Stimulated activated CD8-positive, alpha-beta memory T cell treated with anti-CD3 and anti-CD28 coated beads, Interleukin-15, amount 100 ng/mL, for 24 hours (primary cell): ENCODE results near the gene MYH9.

Experiments used
- DNase-seq: peaks from one replicate; pipeline ENCODE4 v3.0.0-alpha.2; 2020; ENCODE audit warnings: low read depth

The MYH9 gene

DNA sequence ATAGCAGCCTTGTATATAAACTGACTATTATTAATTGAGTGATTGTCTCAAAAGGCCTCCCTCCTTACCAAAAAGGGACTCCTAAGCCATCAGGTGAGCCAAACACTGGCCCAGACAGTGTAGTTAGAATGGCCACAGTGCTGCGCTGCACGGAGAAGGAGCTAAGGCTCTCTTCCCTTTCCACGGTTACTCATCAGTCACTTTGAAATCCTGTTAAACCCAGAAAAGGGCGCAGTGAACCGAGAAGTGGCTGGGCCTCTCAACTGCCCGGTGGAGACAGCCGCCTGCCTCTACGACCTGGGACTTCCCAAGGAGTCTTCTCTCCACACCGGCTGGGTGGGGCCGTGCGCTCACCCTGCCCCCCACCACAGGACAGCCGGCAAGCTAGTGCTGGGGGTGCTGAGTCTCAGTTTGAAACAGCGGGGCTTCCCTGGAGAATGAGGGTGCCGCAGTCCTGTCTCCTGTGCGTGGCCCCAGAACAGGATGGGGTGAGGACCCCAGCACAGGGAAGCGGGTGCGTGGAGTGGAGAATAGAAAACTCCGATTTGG lies 1.3 kb downstream of the MYH9 start:
- no peak for DNase-seq

DNA sequence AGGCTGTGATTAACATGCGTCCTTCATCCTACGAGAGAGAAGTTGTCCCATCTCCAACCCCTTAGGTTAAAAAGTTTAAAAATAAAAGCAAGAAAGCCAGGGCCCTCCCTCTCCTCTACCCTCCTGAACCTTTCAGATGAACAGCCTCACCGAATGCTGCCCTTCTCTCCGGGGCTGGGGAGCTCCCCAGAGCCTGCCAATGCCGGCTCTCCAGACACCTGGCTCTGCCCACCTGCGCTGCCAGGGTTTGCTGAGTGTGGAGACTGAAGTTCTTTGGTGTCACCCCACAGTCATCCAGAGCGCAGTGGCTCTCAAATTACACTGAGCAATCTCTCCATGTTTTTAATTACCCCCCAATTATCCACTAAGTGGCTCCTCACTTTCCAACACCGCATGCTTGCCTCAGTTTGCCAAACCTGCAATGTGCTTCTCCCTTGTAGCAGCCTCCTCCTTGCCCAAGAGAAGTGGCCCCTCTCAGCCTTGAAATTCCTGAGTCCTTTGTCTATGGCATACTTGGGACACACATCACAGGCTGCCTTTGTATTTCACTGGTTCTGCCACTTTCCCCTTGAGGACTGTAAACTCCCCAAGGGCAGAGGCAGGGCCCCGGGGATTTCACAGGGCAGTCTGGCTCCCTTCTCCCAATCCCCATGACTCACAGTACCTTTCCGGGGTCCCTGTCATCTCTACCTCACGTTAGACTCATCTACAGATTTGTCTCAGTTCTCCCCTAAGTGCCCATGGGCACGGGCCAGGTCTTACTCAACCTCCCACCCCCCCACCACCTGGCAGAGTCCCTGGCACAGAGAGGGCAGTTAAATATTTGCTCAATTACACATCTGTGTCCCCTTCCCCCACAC lies 2.0 kb downstream of the MYH9 start:
- DNase-seq: no peak

GRCh38 chr22:36384766-36385481 lies 2.8 kb downstream of the MYH9 start:
- no peak for DNase-seq

GRCh38 chr22:36383110-36383581 lies 4.6 kb downstream of the MYH9 start:
- no peak for DNase-seq

DNA sequence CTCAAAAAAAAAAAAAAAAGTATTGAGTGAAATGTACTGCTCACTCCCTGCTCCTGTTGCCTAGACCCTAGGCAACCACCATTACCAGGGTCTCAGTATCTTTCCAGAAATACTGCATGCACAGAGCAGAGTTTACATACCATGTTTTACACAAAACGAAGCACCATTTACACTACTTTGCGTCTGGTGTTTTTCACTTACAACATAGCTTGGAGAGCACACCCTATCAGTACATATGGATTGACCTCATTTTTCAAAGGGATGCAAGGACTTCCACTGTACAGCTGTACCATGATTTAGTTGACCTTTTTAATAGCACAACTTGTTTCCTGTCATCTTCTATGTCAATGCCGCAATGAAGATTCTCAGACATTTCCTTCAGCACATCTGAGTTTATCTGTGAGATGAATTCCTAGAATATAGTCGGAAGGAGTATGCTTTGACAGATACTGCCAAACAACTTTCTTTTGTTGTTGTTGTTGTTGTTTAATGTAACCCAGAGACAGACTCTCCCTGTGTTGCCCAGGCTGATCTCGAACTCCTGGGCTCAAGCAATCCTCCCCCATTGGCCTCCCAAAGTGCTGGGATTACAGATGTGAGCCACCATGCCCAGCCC lies 6.1 kb downstream of the MYH9 start:
- DNase-seq: no peak

DNA sequence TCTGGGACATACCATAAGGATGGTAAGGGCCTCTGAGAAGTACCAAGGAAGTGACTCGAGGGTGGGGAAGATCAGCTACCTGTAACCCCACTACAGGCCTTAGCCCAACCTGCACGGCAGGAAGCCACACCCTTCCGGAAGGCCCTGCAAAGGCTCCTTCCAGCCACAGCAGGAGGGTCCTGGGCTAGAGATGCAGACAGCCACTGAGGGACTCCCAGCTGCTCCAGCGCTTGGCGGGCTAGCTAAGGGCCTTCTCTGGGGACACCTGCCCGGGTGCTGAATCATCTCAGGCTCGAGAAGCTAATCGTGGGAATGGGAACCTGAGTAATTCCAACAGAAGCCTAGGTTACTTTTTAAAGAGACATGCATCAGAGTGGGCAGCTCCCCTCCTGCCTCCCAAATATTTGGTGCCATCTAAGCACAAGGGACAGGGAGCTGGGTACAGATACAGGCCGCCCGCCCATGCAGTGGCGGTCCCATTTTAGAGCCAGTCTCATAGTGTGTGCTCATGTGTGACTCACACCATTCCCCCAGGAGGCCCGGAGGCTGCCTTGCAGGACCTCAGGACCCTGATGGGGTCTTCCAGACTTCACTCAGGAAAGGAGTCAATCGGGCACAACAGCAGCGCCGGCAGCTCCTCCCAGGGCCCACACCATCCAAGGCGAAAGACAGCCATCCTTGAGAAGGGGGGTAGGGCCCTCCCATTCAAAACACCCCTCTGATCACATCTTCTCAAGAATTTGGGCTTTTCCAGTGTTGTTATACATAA lies 8.0 kb downstream of the MYH9 start:
- no peak for DNase-seq

- no peak for DNase-seq
Observed at GRCh38 chr22:36378869-36379217, 8.9 kb downstream of the MYH9 start.

DNA sequence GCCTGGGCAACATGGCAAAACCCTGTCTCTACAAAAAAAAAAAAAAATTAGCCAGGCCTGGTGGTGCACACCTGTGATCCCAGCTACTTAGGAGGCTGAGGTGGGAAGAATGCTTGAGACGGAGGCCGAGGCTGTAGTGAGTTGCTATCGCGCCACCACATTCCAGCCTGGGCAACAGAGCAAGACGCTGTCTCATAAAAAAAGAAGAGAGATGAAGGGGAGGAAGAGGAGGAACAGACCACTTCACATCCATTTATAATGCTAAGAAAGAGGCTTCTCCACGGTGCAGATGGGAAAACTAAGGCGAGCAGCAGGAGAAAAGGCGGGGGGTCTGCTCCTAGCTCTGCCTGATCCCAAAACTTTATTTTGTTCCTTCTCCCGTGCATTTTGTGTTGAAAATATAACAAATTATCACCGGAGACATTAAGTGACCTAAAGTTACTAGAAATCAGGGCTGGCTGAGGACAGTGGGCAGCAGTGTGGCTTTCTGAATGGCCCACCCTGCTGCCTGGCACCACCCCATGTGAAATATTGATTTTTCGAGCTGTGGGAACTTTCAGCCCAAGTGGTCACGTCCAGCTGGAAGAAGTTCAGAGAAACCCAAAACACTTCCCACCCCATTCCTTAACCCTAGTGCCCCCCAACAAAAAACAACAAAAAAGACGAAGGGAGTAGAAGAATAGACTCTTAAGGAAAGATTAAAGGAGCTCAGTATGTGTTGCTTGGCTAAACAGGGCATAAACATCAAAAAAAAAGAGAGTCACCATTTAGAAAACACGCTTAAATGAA lies 9.5 kb downstream of the MYH9 start:
- DNase-seq: no peak

- no peak for DNase-seq
Observed at GRCh38 chr22:36377022-36377631, 10.6 kb downstream of the MYH9 start.

DNA sequence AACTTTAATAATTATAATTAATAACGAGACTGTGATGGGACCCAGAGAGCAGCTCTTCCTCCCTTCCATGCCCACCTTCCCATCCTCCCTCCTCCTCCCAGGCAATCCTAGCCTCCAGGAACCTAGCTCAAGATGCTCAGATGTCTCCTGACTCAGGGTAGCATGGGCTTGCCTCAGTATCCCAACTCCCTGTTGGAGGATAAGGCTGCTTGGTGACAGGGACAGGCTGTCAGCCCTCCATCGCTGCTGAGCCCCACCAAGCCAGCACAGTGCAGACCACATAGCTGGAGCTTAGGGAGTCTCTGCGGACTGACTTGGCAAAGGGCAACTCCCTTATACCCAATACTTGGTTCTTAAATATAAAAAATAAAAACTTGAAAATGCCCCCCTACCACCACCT lies 11.5 kb downstream of the MYH9 start:
- DNase-seq: no peak

- DNase-seq: no peak
Observed at GRCh38 chr22:36375071-36375980, 12.4 kb downstream of the MYH9 start.

DNA sequence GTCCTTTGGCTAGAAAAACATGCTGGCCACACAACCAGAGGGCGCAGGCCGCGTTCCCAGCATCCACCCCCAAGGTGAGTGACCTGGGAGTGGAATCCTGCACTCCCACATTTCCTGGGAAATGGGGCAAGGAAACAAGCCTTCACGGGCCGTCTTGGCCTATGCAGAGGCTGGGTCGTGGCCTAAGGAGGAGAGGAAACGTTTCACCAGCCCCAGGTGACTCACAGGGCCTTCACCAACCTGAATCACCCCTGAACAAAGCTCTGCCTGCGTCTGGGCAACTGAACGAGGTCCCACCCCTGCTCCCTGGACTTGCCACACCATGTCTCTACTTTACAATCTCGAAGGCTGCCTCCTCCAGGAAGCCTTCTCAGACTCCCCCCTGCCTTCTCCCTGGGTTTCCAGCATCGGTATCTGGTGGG lies 13.2 kb downstream of the MYH9 start:
- no peak for DNase-seq

DNA sequence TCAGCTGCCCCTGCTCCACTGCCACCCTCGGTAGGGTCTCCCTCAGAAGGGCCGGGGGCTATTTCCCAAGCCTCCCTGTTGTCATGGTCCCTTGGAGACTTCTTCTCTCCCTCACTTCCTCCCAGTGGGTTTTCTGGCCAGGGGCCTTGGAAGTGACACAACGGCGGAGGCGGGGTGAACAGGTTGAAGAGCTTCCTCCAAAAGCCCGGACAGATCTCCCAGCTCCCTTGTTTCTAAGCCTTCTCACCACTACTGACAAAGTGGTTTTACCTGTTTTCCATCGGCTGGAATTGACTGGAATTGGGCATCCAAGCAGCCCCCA lies 14.5 kb downstream of the MYH9 start:
- DNase-seq: no peak

DNA sequence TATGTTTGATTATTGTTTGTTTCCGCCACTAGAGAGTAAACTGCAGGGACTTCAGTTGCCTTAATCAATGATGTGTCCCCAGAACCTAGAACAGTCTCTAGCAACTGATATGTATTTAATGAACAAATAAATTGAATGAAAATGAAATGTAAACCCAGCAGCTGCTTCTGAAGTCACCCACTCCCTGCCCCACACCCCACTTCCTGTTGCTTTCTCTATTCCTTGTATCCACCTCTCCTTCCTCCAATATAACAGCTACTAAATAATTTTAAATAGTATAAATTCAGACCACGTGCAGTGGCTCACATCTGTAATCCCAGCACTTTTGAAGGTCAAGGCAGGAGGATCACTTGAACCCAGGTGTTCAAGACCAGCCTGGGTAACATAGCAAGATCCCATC lies 15.8 kb downstream of the MYH9 start:
- no peak for DNase-seq

DNA sequence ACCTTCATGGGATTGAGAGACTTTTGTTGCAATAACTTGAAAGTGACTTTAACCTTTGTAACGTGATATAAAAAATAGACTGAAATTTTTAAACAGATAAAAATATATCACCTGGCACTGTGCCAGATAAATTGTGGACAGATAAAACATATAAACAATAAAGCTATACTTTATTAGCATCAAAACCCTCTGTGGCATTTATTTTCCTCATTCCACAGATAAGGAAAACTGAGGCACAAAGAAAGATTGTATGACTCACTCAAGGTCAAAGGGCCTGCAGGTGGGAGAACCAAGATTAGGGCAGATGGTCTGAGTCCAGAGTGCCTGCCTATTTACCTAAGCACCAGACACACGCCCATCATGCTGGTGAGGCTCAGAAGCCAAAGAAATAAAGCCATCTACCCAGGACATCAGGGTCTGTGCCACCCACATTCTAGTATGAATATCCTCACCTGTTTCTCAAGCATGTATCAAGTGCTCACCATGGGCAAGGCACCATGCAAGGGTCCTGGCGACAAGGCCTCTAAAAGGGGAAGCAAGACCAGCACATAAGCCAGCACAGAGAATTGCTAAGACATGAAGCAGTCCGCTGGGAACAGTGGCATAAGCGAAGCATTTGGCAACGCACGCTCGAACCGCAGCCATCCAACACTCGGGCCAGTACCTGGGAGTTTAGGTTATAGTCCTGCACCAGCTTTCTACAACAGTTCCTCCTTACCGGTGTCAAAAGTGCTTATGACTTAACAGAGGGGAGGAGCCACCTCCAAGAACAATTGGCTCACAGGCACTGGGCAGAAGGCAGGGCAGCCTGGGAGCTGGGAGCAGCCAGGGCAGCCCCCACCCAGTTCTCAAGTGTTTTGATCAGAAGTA lies 17.6 kb downstream of the MYH9 start:
- DNase-seq: no peak

GRCh38 chr22:36369004-36369921 lies 18.5 kb downstream of the MYH9 start:
- DNase-seq: no peak

GRCh38 chr22:36368359-36368983 lies 19.3 kb downstream of the MYH9 start:
- no peak for DNase-seq
